SK-N-SH (cell line): ENCODE data around the gene ZNF222. TPM values are rescaled to one million over a fixed set of nuclear protein-coding genes. Genes with fewer than 3 reads are reported as not detected.

Experiments
- CTCF ChIA-PET: fragments of 300-600, 350-600 bp; formaldehyde crosslinking; extraction: SDS; loops from one replicate; lab custom pipeline; 2021; lab: Yijun Ruan, JAX
- POLR2A ChIA-PET: fragments of 350-600 bp; sonication (Branson Sonifier 250); formaldehyde crosslinking; extraction: SDS; loops from one replicate; lab custom pipeline; 2020; ENCODE audit warnings: antibody characterized with exemption, inconsistent platforms; lab: Yijun Ruan, JAX
- DNase-seq: peaks from one replicate; pipeline ENCODE4 v3.0.0; 2012
- H2AFZ ChIP-seq: fragments of 200-600 bp; sonication (generic); 2 replicates; pipeline ENCODE4 v1.8.1; 2016; ENCODE audit warnings: antibody characterized with exemption, mild to moderate bottlenecking, low read depth
- H3F3A ChIP-seq: fragments of 200-600 bp; sonication (generic); replicated peaks from 2 replicates; pipeline ENCODE3; 2016; ENCODE audit warnings: antibody characterized with exemption, mild to moderate bottlenecking; ENCODE audit not compliant: insufficient read depth
- H3K27ac ChIP-seq, 2 experiments: fragments of 200-500 bp in 1 of 2; fragments of 200-600 bp in 1 of 2; sonication (Bioruptor generic) in 1 of 2; sonication (generic), shearing (Covaris generic) in 1 of 2; 2 replicates each; pipeline versions ENCODE4 v1.5.1 to v1.6.1; 2014 to 2016; ENCODE audit warnings: low read depth in 2 of 2, inconsistent platforms in 1 of 2, low read length in 1 of 2, mild to moderate bottlenecking in 1 of 2, mixed read lengths in 1 of 2
- H3K27me3 ChIP-seq: fragments of 200-600 bp; sonication (generic), shearing (Covaris generic); 2 replicates; pipeline ENCODE4 v1.6.1; 2016; ENCODE audit warnings: mixed run types; ENCODE audit not compliant: insufficient read depth
- H3K36me3 ChIP-seq, 2 experiments: fragments of 200-500 bp in 1 of 2; fragments of 200-600 bp in 1 of 2; sonication (Bioruptor generic) in 1 of 2; sonication (generic) in 1 of 2; replicated peaks in 1 of 2; 2 replicates each; pipeline versions ENCODE3 to v1.5.1; 2014 to 2016; ENCODE audit warnings: low read length in 1 of 2, mild to moderate bottlenecking in 1 of 2; ENCODE audit not compliant: insufficient read depth in 2 of 2, control insufficient read depth in 1 of 2
- H3K4me1 ChIP-seq, 2 experiments: fragments of 200-500 bp in 1 of 2; fragments of 200-600 bp in 1 of 2; sonication (Bioruptor generic) in 1 of 2; sonication (generic), shearing (Covaris generic) in 1 of 2; 2 replicates each; pipeline versions ENCODE4 v1.5.1 to v1.6.1; 2014 to 2016; ENCODE audit warnings: low read depth in 1 of 2, low read length in 1 of 2, mixed run types in 1 of 2; ENCODE audit not compliant: insufficient read depth in 2 of 2, control insufficient read depth in 1 of 2
- H3K4me2 ChIP-seq: fragments of 200-600 bp; sonication (generic), shearing (Covaris generic); 2 replicates; pipeline ENCODE4 v1.6.1; 2017; ENCODE audit warnings: mixed run types
- H3K4me3 ChIP-seq, 2 experiments: fragments of 200-500 bp in 1 of 2; fragments of 200-600 bp in 1 of 2; sonication (Bioruptor generic) in 1 of 2; sonication (generic), shearing (Covaris generic) in 1 of 2; 2 replicates each; pipeline versions ENCODE4 v1.5.1 to v1.8.1; 2014 to 2016; ENCODE audit warnings: low read depth in 2 of 2, inconsistent platforms in 1 of 2, low read length in 1 of 2, mild to moderate bottlenecking in 1 of 2, mixed read lengths in 1 of 2, moderate library complexity in 1 of 2
- H3K79me2 ChIP-seq: fragments of 200-600 bp; sonication (generic); 2 replicates; pipeline ENCODE4 v1.8.1; 2017; ENCODE audit warnings: mild to moderate bottlenecking; ENCODE audit not compliant: insufficient read depth
- H3K9ac ChIP-seq: fragments of 200-600 bp; sonication (generic); 2 replicates; pipeline ENCODE4 v1.6.1; 2017; ENCODE audit warnings: mixed run types
- H3K9me2 ChIP-seq: fragments of 200-600 bp; sonication (generic); 2 replicates; pipeline ENCODE4 v1.6.1; 2017; ENCODE audit warnings: mixed run types
- H3K9me3 ChIP-seq: fragments of 200-600 bp; sonication (generic); 2 replicates; pipeline ENCODE4 v1.6.1; 2017; ENCODE audit warnings: mixed run types, mild to moderate bottlenecking, moderate library complexity
- H4K20me1 ChIP-seq: fragments of 200-600 bp; sonication (generic); 2 replicates; pipeline ENCODE4 v1.6.1; 2017; ENCODE audit warnings: mild to moderate bottlenecking, mixed run types; ENCODE audit not compliant: insufficient read depth
- CHD2 ChIP-seq: fragments of 150-350 bp; IDR thresholded peaks from 2 replicates; pipeline ENCODE4 v1.6.1; 2018; ENCODE audit warnings: low read length; ENCODE audit not compliant: partially characterized antibody
- ELF1 ChIP-seq: IDR thresholded peaks from 2 replicates; pipeline ENCODE4 v1.4.0; 2012
- EP300 ChIP-seq, 2 experiments: IDR thresholded peaks; 2 replicates each; pipeline versions ENCODE4 v1.4.0 to v1.6.1; 2012; ENCODE audit warnings: borderline replicate concordance in 1 of 2, low read depth in 1 of 2, low read length in 1 of 2
- EZH2phosphoT487 ChIP-seq: fragments of 200-600 bp; sonication (generic); IDR thresholded peaks from 2 replicates; pipeline ENCODE4 v1.6.1; 2017; ENCODE audit warnings: low read depth, mixed run types, mild to moderate bottlenecking, antibody characterized with exemption, moderate library complexity, borderline replicate concordance
- GABPA ChIP-seq: IDR thresholded peaks from 2 replicates; pipeline ENCODE4 v1.4.0; 2012; ENCODE audit warnings: low read depth, mild to moderate bottlenecking
- GATA2 ChIP-seq: sonication (generic); formaldehyde crosslinking; IDR thresholded peaks from 2 replicates; pipeline ENCODE4 v1.5.0; 2020; ENCODE audit warnings: mild to moderate bottlenecking, missing genetic modification reagents
- JUND ChIP-seq: IDR thresholded peaks from 2 replicates; pipeline ENCODE4 v1.4.0; 2012
- MXI1 ChIP-seq: IDR thresholded peaks from 2 replicates; pipeline ENCODE4 v1.6.1; 2012; ENCODE audit warnings: mild to moderate bottlenecking, low read depth, low read length, improper control_type of control experiment
- NFIC ChIP-seq: IDR thresholded peaks from 2 replicates; pipeline ENCODE4 v1.4.0; 2012; ENCODE audit warnings: borderline replicate concordance
- POLR2AphosphoS5 ChIP-seq: IDR thresholded peaks from 2 replicates; pipeline ENCODE4 v1.6.1; 2012; ENCODE audit warnings: low read depth, low read length
- RCOR1 ChIP-seq: fragments of 150-350 bp; IDR thresholded peaks from 2 replicates; pipeline ENCODE4 v1.6.1; 2017; ENCODE audit warnings: antibody characterized with exemption, low read length
- REST ChIP-seq: IDR thresholded peaks from 2 replicates; pipeline ENCODE4 v1.6.1; 2012; ENCODE audit warnings: mild to moderate bottlenecking, low read depth, low read length, moderate library complexity
- RFX5 ChIP-seq: IDR thresholded peaks from 2 replicates; pipeline ENCODE4 v1.6.1; 2012; ENCODE audit warnings: mild to moderate bottlenecking, improper control_type of control experiment, low read length
- RXRA ChIP-seq: IDR thresholded peaks from 2 replicates; pipeline ENCODE4 v1.4.0; 2012; ENCODE audit warnings: low read depth, mild to moderate bottlenecking, borderline replicate concordance
- SMC3 ChIP-seq: IDR thresholded peaks from 2 replicates; pipeline ENCODE4 v1.6.1; 2012; ENCODE audit warnings: low read depth, low read length, improper control_type of control experiment
- TAF1 ChIP-seq: IDR thresholded peaks from 2 replicates; pipeline ENCODE4 v1.6.1; 2012; ENCODE audit warnings: low read depth, mild to moderate bottlenecking, low read length, moderate library complexity, borderline replicate concordance
- TCF12 ChIP-seq: IDR thresholded peaks from 2 replicates; pipeline ENCODE4 v1.4.0; 2012
- WGBS: methylation state at CpG from one replicate; pipeline ENCODE4 v1.1.6; 2017; ENCODE audit warnings: low lambda C conversion rate; 5-methylcytosine and 5-hydroxymethylcytosine counted together
- polyA plus RNA-seq, 3 experiments: library from polyadenylated mRNA; depleted of rRNA; stranded (reverse); fragments of >200 nt; gene quantifications; 2 replicates each; pipeline ENCODE4 v1.2.3, GENCODE V29; 2012
- TF ChIP-seq, protein P1 (sequence below): fragments of 150-350 bp; IDR thresholded peaks from 2 replicates; pipeline ENCODE4 v1.6.1; 2017; ENCODE audit warnings: antibody characterized with exemption, low read length, low read depth, borderline replicate concordance

ZNF222 gene
- 3.7 and 6.7 TPM in 2 replicates for polyA plus RNA-seq (2012; rRNA removed)
- polyA plus RNA-seq (2012; cell fraction: cytosol; rRNA removed), result 5.7 TPM in 2 replicates
- 4.0 and 5.9 TPM in 2 replicates for polyA plus RNA-seq (2012; cell fraction: nucleus; rRNA removed)

DNA sequence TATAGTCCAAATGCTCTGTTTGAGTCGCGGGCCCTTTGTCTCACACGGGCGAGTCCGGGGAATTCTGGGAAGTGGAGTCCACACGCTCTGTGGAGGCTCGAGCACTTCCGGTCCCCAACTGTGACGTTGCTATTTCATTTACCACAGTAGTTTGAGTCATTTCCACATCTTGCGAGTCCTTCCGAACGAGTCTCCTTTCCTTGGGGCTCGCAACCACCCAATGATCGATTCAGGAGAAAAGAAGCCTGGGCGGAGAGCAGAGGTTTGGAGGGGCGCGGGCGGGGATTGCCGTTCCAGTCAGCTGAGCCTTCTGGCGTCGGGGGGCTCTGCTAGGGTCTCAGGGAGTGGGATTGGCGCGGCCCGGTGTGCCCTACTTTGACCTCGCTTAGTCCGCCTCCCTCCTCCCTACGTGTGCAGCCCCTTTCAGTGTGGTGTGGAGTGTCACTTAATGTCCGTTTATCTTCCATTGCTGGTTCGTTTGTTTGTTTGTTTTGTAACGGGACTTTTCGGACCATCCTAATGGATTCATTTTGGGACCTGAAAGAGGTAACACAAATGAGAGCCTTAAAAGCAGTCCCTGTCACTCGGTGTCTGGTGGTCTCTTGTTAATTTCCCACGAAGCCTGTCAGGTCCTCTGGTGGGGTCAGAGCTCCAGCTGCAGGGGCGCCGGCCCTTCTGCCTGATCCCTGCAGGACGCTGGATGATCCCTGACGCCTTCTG lies at the start of gene ZNF222:
Gene ZNF222, plus strand, starts transcription at position 163 of the 720 bp plus-strand sequence. Its CDS starts 58 bp downstream, at position 221.
- Histone ChIP-seq H2AFZ (peak within 1 kb of the TSS; percentile 99), H3K9ac (peak within 1 kb of the TSS; percentile 86), H3K79me2 (peaks cover 10% of the 10 kb centered on the region), H3K9me3 (0 out of 2 replicates have a peak, but pooled peaks cover 8% of the 10 kb centered on the region), H3K9me2 (no peaks in the 10 kb centered on the region), H3K4me1 (peaks cover 0 to 9% of the 10 kb centered on the region in 2 experiments; a peak in 2 of 4 replicates), H3K27me3 (no peaks in the 10 kb centered on the region), H3K4me3 (peak within 1 kb of the TSS; percentile 97 to 98), H3K27ac (peak within 1 kb of the TSS; percentile 58 to 79), H3F3A (no peaks in the 10 kb centered on the region), H3K36me3 (peaks cover 36% of the 10 kb centered on the region in 2 experiments), H3K4me2 (peak within 1 kb of the TSS; percentile 85), H4K20me1 (no peaks in the 10 kb centered on the region)
- POLR2A ChIA-PET, result interaction anchor here (0.9 to 1.2 kb wide), 3 partner anchors 26 to 475 kb away, joined by 3 to 4 read pairs (median 4); partner anchors contain the start of genes ZNF180 and ZNF223
- TF ChIP-seq EZH2phosphoT487, result no peak
- TF ChIP-seq TAF1, result peak; percentile 65
- peak; percentile 83 for TF ChIP-seq GABPA
- TF ChIP-seq JUND, result no peak
- TF ChIP-seq MXI1, result peak; percentile 42; the same call in 1 of the 2 replicates
- no peak for TF ChIP-seq RCOR1
- TF ChIP-seq REST, result no peak
- no peak for TF ChIP-seq TCF12
- no peak for TF ChIP-seq GATA2 (CRISPR knock-in tag)
- TF ChIP-seq NFIC, result no peak
- TF ChIP-seq RXRA, result no peak
- no peak for TF ChIP-seq EP300 (IDR thresholded peaks at IDR 0.05; ENCODE audit: borderline replicate concordance in 1 of 2, low read depth in 1 of 2, low read length in 1 of 2)
- peak; percentile 83 for TF ChIP-seq ELF1
- TF ChIP-seq RFX5, result no peak
- peak; percentile 84 for TF ChIP-seq POLR2AphosphoS5
- TF ChIP-seq SMC3, result no peak
- TF ChIP-seq, protein P1, sequence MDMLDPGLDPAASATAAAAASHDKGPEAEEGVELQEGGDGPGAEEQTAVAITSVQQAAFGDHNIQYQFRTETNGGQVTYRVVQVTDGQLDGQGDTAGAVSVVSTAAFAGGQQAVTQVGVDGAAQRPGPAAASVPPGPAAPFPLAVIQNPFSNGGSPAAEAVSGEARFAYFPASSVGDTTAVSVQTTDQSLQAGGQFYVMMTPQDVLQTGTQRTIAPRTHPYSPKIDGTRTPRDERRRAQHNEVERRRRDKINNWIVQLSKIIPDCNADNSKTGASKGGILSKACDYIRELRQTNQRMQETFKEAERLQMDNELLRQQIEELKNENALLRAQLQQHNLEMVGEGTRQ, result no peak
- peak; percentile 50 for TF ChIP-seq CHD2
- CTCF ChIA-PET, result interaction anchor here (1.6 kb wide), 1 partner anchor 15 kb away, joined by 5 read pairs; no protein-coding TSS in a partner anchor
- DNase-seq, result peak; percentile 75
- WGBS, result 2% methylated on average over 31 of the region's 37 CpGs
